ENCODE results near the gene UMAD1.

- TF ChIP-seq CTCF (IDR thresholded peaks at IDR 0.05) (no peak), POLR2A (IDR thresholded peaks at IDR 0.05) (no peak)
Observed at GRCh38 chr7:7816816-7817536, 176.4 kb downstream of the UMAD1 start.

Data from thyroid gland (tissue), 4 donors.